ENCODE data around the gene CSNK2A3. TPM values are rescaled to one million over a fixed set of nuclear protein-coding genes. Genes with fewer than 3 reads are reported as not detected.

Gene CSNK2A3
- total and polyA plus RNA-seq, 9 of the 15 experiments (the other 6 are each of a cell fraction or from before 2014, with no cell fraction given) = 0.33 to 6.1 (median 1.8) TPM

GRCh38 chr11:11370255-11370961 lies 17.4 kb upstream of the CSNK2A3 start (continued):
- TF ChIP-seq CREB3 (tag; conservative IDR thresholded peaks at IDR 0.05; ENCODE audit: low read depth) (no peak), ZBTB5 (IDR thresholded peaks at IDR 0.05) (no peak), POLR2B (IDR thresholded peaks at IDR 0.05; ENCODE audit: low read depth, partially characterized antibody) (no peak), ZNF644 (tag; IDR thresholded peaks at IDR 0.05; ENCODE audit: low read depth) (no peak), ILF3 (IDR thresholded peaks at IDR 0.05; ENCODE audit: borderline replicate concordance) (no peak), KAT8 (IDR thresholded peaks at IDR 0.05; ENCODE audit: low read depth) (no peak)

- H3K4me1 ChIP-seq (replicated peaks in 1 of 2; ENCODE audit: control insufficient read depth in 2 of 2, insufficient read depth in 2 of 2, low read length in 2 of 2) = no peaks in the 10 kb centered on the region
- in situ Hi-C loops (cut with MboI) = no loop called here
- no peaks in the 10 kb centered on the region for H3K79me2 ChIP-seq (ENCODE audit: control insufficient read depth, insufficient read depth, low read length)
- H3K27me3 ChIP-seq (ENCODE audit: control insufficient read depth in 2 of 2, insufficient read depth in 2 of 2, low read length in 2 of 2) = peaks cover 0 to 5% of the 10 kb centered on the region in 2 experiments; a peak in 1 of 5 replicates
- 0% methylated on average over 1 of the region's 1 CpG for WGBS (ENCODE audit: insufficient coverage, low coverage, missing lambda C conversion rate)
- no peak overlapping the region for H3K9ac ChIP-seq (ENCODE audit: insufficient read depth in 1 of 2, low read depth in 2 of 2, low read length in 2 of 2)
- H3K27ac ChIP-seq (ENCODE audit: extremely low read depth, low read depth, low read length) = no peak overlapping the region
- no peaks in the 10 kb centered on the region for H3K36me3 ChIP-seq (ENCODE audit: control insufficient read depth, insufficient read depth, low read length)
- no TSS peak for BruUV-seq (replicated peaks)
- H2AFZ ChIP-seq (ENCODE audit: low read depth, low read length) = no peak overlapping the region
- ChIA-PET POLR2A (no interaction called here), CTCF (ENCODE audit: low intra/inter-chr PET ratio) (no interaction called here)
- DNase-seq (ENCODE audit: extremely low read depth in 1 of 4, low spot score in 3 of 4) (no peak), ATAC-seq (no peak), FAIRE-seq (no peak)
- H3K9me3 ChIP-seq (replicated peaks; ENCODE audit: control insufficient read depth, insufficient read depth, low read depth, low read length) = no peaks in the 10 kb centered on the region
- TF ChIP-seq ZNF586 (CRISPR knock-in tag; conservative IDR thresholded peaks at IDR 0.05) (no peak), REST (IDR thresholded peaks at IDR 0.05; ENCODE audit: borderline replicate concordance) (peak; percentile 85), REST (CRISPR knock-in tag; IDR thresholded peaks at IDR 0.05; ENCODE audit: low read depth) (no peak), EHMT2 (IDR thresholded peaks at IDR 0.05) (peak; percentile 53; the same call in 1 of the 2 replicates)
- intact Hi-C loops (cut with micrococcal nuclease) = no loop called here
- H4K20me1 ChIP-seq (replicated peaks; ENCODE audit: control insufficient read depth, insufficient read depth, low read length) = no peaks in the 10 kb centered on the region
- no peaks in the 10 kb centered on the region for H3K9me1 ChIP-seq (ENCODE audit: control insufficient read depth, insufficient read depth, low read length)
- no peak overlapping the region for H3K4me2 ChIP-seq (ENCODE audit: insufficient read depth, low read length)
- no peak overlapping the region for H3K4me3 ChIP-seq
Measured at GRCh38 chr11:11366793-11367192, 13.7 kb upstream of the CSNK2A3 start.

All from K562 (cell line).